HCT116 (cell line): Measurements from ENCODE around the gene DNMT3A. TPM values are rescaled to one million over a fixed set of nuclear protein-coding genes. Genes with fewer than 3 reads are reported as not detected.

Source experiments
- ATAC-seq: fragments of 200-7000 bp; cut with Tn5 transposase; 2 replicates; pipeline ENCODE4 v1.9.1; 2020; ENCODE audit warnings: mild to moderate bottlenecking, moderate library complexity
- BruUV-seq: library from RNA; stranded (reverse); fragments of 400-500 nt; replicated peaks from 2 replicates; lab custom pipeline; 2021; lab: Mats Ljungman, UMichigan
- CTCF ChIA-PET: fragments of 300-600 bp; sonication (Branson Sonifier 250); formaldehyde crosslinking; loops from one replicate; lab custom pipeline; 2021; ENCODE audit warnings: antibody characterized with exemption; lab: Charles Lee
- POLR2A ChIA-PET: fragments of 300-600, 350-600 bp; sonication (Branson Sonifier 250); formaldehyde crosslinking; loops from one replicate; lab custom pipeline; 2021; ENCODE audit warnings: antibody characterized with exemption; lab: Charles Lee
- RAD21 ChIA-PET, 2 experiments: fragments of 300-600 bp; sonication (Branson Sonifier 250); formaldehyde crosslinking; loops; one replicate each; lab custom pipeline; 2023; ENCODE audit warnings: low total read pairs in 2 of 2; ENCODE audit not compliant: uncharacterized antibody in 2 of 2, unreplicated experiment in 2 of 2, low non-redundant PET in 1 of 2; lab: Charles Lee
- DNase-seq: peaks from one replicate; pipeline ENCODE4 v3.0.0-alpha.2; 2010; ENCODE audit warnings: low read depth, low spot score
- H2AFZ ChIP-seq: fragments of 200-600 bp; shearing (Covaris generic), sonication (generic); 2 replicates; pipeline ENCODE4 v1.6.1; 2017; ENCODE audit warnings: low read depth, mixed run types, mixed read lengths, antibody characterized with exemption, low read length; ENCODE audit not compliant: poor library complexity, severe bottlenecking
- H3K27ac ChIP-seq: 2 replicates; pipeline ENCODE4 v1.5.1; 2012; ENCODE audit warnings: low read depth, low read length
- H3K27me3 ChIP-seq: fragments of 200-600 bp; sonication (generic); 2 replicates; pipeline ENCODE4 v1.6.1; 2016; ENCODE audit warnings: mixed run types, low read length, mixed read lengths; ENCODE audit not compliant: insufficient read depth
- H3K36me3 ChIP-seq, 2 experiments: fragments of 200-500 bp in 1 of 2; fragments of 200-600 bp in 1 of 2; sonication (Bioruptor generic) in 1 of 2; sonication (generic) in 1 of 2; 2 replicates each; pipeline versions ENCODE4 v1.5.1 to v1.6.1; 2014 to 2016; ENCODE audit warnings: low read length in 2 of 2, inconsistent platforms in 1 of 2, mixed read lengths in 1 of 2, mixed run types in 1 of 2; ENCODE audit not compliant: insufficient read depth in 2 of 2, control insufficient read depth in 1 of 2
- H3K4me1 ChIP-seq, 2 experiments: fragments of 200-600 bp in 1 of 2; sonication (generic) in 1 of 2; 2 replicates each; pipeline versions ENCODE4 v1.5.1 to v1.6.1; 2012 to 2017; ENCODE audit warnings: low read length in 2 of 2, inconsistent platforms in 1 of 2, mild to moderate bottlenecking in 1 of 2, mixed read lengths in 1 of 2, mixed run types in 1 of 2, moderate library complexity in 1 of 2; ENCODE audit not compliant: insufficient read depth in 2 of 2, control insufficient read depth in 1 of 2
- H3K4me2 ChIP-seq: fragments of 200-600 bp; sonication (generic); 2 replicates; pipeline ENCODE4 v1.6.1; 2017; ENCODE audit warnings: mixed run types, low read length, mixed read lengths
- H3K4me3 ChIP-seq, 2 experiments: fragments of 200-600 bp in 1 of 2; sonication (generic) in 1 of 2; replicated peaks in 1 of 2; 2 replicates each; pipeline ENCODE4 v1.5.1; 2011 to 2016; ENCODE audit warnings: low read length in 2 of 2, control low read depth in 1 of 2, low read depth in 1 of 2, mild to moderate bottlenecking in 1 of 2, mixed read lengths in 1 of 2, mixed run types in 1 of 2
- H3K79me2 ChIP-seq: fragments of 200-600 bp; sonication (generic); 2 replicates; pipeline ENCODE4 v1.6.1; 2017; ENCODE audit warnings: mild to moderate bottlenecking, mixed run types, low read length, moderate library complexity, mixed read lengths; ENCODE audit not compliant: insufficient read depth
- H3K9ac ChIP-seq: fragments of 200-600 bp; sonication (generic); 2 replicates; pipeline ENCODE4 v1.6.1; 2016; ENCODE audit warnings: low read length, mixed read lengths
- H3K9me2 ChIP-seq: fragments of 200-600 bp; sonication (generic), shearing (Covaris generic); 2 replicates; pipeline ENCODE4 v1.6.1; 2017; ENCODE audit warnings: mixed run types, mild to moderate bottlenecking, moderate library complexity; ENCODE audit not compliant: insufficient read depth
- H3K9me3 ChIP-seq, 2 experiments: fragments of 200-500 bp in 1 of 2; fragments of 200-600 bp in 1 of 2; sonication (Bioruptor generic) in 1 of 2; sonication (generic) in 1 of 2; 2 replicates each; pipeline ENCODE4 v1.6.1; 2014 to 2017; ENCODE audit warnings: low read length in 2 of 2, mixed read lengths in 2 of 2, inconsistent platforms in 1 of 2, low read depth in 1 of 2, mild to moderate bottlenecking in 1 of 2, mixed run types in 1 of 2, moderate library complexity in 1 of 2; ENCODE audit not compliant: control insufficient read depth in 1 of 2, insufficient read depth in 1 of 2
- H4K20me1 ChIP-seq: fragments of 200-600 bp; sonication (generic), shearing (Covaris generic); 2 replicates; pipeline ENCODE4 v1.6.1; 2017; ENCODE audit warnings: mixed run types, mild to moderate bottlenecking, moderate library complexity; ENCODE audit not compliant: insufficient read depth
- CBX3 ChIP-seq: IDR thresholded peaks from 2 replicates; pipeline ENCODE4 v1.6.1; 2012; ENCODE audit warnings: low read depth
- EGR1 ChIP-seq: IDR thresholded peaks from 2 replicates; pipeline ENCODE4 v1.6.1; 2012; ENCODE audit warnings: low read depth
- ELF1 ChIP-seq: IDR thresholded peaks from 2 replicates; pipeline ENCODE4 v1.6.1; 2012; ENCODE audit warnings: low read depth, borderline replicate concordance
- EZH2 ChIP-seq: fragments of 200-600 bp; sonication (generic); IDR thresholded peaks from 2 replicates; pipeline ENCODE4 v1.6.1; 2017; ENCODE audit warnings: antibody characterized with exemption, mixed run types
- EZH2phosphoT487 ChIP-seq: fragments of 200-600 bp; IDR thresholded peaks from 2 replicates; pipeline ENCODE4 v1.6.1; 2018; ENCODE audit warnings: antibody characterized with exemption, borderline replicate concordance
- JUND ChIP-seq: IDR thresholded peaks from 2 replicates; pipeline ENCODE4 v1.6.1; 2012
- POLR2A ChIP-seq: IDR thresholded peaks from 2 replicates; pipeline ENCODE4 v1.7.0; 2011; ENCODE audit warnings: borderline replicate concordance; ENCODE audit not compliant: insufficient read depth, insufficient read length; ENCODE audit errors: extremely low read depth
- POLR2AphosphoS5 ChIP-seq: IDR thresholded peaks from 2 replicates; pipeline ENCODE4 v1.6.1; 2011; ENCODE audit warnings: mild to moderate bottlenecking, low read depth, low read length, moderate library complexity
- RAD21 ChIP-seq: IDR thresholded peaks from 2 replicates; pipeline ENCODE4 v1.6.1; 2012; ENCODE audit warnings: low read depth, mild to moderate bottlenecking
- SIN3A ChIP-seq: IDR thresholded peaks from 2 replicates; pipeline ENCODE4 v1.6.1; 2012; ENCODE audit warnings: low read depth
- SP1 ChIP-seq: IDR thresholded peaks from 2 replicates; pipeline ENCODE4 v1.6.1; 2012; ENCODE audit warnings: low read depth
- SRF ChIP-seq: IDR thresholded peaks from 2 replicates; pipeline ENCODE4 v1.6.1; 2012; ENCODE audit warnings: low read depth
- TCF7L2 ChIP-seq: IDR thresholded peaks from 2 replicates; pipeline ENCODE4 v1.7.0; 2011; ENCODE audit warnings: borderline replicate concordance, inconsistent platforms; ENCODE audit not compliant: insufficient read depth, insufficient read length; ENCODE audit errors: extremely low read depth
- YY1 ChIP-seq: IDR thresholded peaks from 2 replicates; pipeline ENCODE4 v1.6.1; 2011; ENCODE audit warnings: low read length, low read depth, moderate library complexity, mild to moderate bottlenecking; ENCODE audit not compliant: insufficient replicate concordance; ENCODE audit errors: extremely low read depth
- ZFX ChIP-seq: fragments of 450-650 bp; IDR thresholded peaks from 2 replicates; pipeline ENCODE4 v1.6.1; 2017
- intact Hi-C: fragments of 100-400 bp; cut with micrococcal nuclease; formaldehyde crosslinking; loops from 2 replicates; pipeline ENCODE4 v1.10.0; 2022
- total RNA-seq: library from RNA; stranded (reverse); gene quantifications from one replicate; pipeline ENCODE4 v1.2.1, GENCODE V29; 2021; ENCODE audit not compliant: unreplicated experiment
- TF ChIP-seq, protein P1 (sequence below): IDR thresholded peaks from 2 replicates; pipeline ENCODE4 v1.6.1; 2012
- TF ChIP-seq, protein P2 (sequence below): IDR thresholded peaks from 2 replicates; pipeline ENCODE4 v1.6.1; 2012; ENCODE audit warnings: low read depth
- TF ChIP-seq, protein P3 (sequence below): IDR thresholded peaks from 2 replicates; pipeline ENCODE4 v1.6.1; 2011; ENCODE audit warnings: mild to moderate bottlenecking, low read length, moderate library complexity; ENCODE audit not compliant: insufficient replicate concordance; ENCODE audit errors: extremely low read depth
- TF ChIP-seq, protein P4 (sequence below), 3 experiments: fragments of 200-600 bp in 1 of 3; sonication (generic) in 1 of 3; IDR thresholded peaks in 2 of 3; conservative IDR thresholded peaks in 1 of 3; 2 replicates each; pipeline ENCODE4 v1.5.1; 2012 to 2017; ENCODE audit warnings: low read depth in 2 of 3, low read length in 2 of 3, antibody characterized with exemption in 1 of 3, borderline replicate concordance in 1 of 3, control low read depth in 1 of 3, mild to moderate bottlenecking in 1 of 3, mixed read lengths in 1 of 3, mixed run types in 1 of 3, moderate library complexity in 1 of 3; ENCODE audit not compliant: insufficient read depth in 1 of 3
- TF ChIP-seq, protein P5 (sequence below): IDR thresholded peaks from 2 replicates; pipeline ENCODE4 v1.6.1; 2012

DNMT3A gene
- total RNA-seq, 1 experiment from 2014 or later = 14.3 TPM

DNA sequence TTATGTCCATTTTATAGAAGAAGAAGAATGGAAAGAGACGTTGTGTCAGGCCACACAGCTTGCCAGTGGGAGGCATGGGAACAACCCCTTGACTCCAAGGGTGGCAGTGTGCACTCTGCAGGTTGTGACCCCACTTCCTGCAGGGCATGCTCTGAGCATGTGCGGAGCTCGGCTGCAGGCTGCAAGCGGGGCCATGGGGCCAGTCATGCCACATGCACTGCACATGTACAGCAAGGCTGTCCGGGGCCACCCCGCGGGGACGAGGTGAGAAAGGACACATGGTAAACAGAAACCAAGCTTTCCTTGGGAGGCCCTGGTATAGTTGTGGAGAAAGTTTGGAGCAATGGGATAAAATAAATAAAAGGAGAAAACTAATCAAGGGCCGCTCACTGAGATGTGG lies 47.4 kb upstream of the DNMT3A start:
- Histone ChIP-seq H3K4me3 (no peak overlapping the region), H4K20me1 (no peaks in the 10 kb centered on the region), H3K4me2 (no peak overlapping the region), H3K9me2 (no peaks in the 10 kb centered on the region), H3K4me1 (no peaks in the 10 kb centered on the region), H3K79me2 (no peaks in the 10 kb centered on the region), H3K9me3 (no peaks in the 10 kb centered on the region), H3K9ac (no peak overlapping the region), H3K27me3 (no peaks in the 10 kb centered on the region), H3K36me3 (no peaks in the 10 kb centered on the region), H3K27ac (no peak overlapping the region), H2AFZ (no peak overlapping the region)
- ATAC-seq = no peak
- ChIA-PET CTCF (no interaction called here), POLR2A (no interaction called here), RAD21 (no interaction called here)
- no peak for DNase-seq
- intact Hi-C loops = no loop called here
- TF ChIP-seq JUND = no peak
- TF ChIP-seq, protein P1, sequence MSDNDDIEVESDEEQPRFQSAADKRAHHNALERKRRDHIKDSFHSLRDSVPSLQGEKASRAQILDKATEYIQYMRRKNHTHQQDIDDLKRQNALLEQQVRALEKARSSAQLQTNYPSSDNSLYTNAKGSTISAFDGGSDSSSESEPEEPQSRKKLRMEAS = no peak
- no peak for TF ChIP-seq CBX3
- TF ChIP-seq, protein P2, sequence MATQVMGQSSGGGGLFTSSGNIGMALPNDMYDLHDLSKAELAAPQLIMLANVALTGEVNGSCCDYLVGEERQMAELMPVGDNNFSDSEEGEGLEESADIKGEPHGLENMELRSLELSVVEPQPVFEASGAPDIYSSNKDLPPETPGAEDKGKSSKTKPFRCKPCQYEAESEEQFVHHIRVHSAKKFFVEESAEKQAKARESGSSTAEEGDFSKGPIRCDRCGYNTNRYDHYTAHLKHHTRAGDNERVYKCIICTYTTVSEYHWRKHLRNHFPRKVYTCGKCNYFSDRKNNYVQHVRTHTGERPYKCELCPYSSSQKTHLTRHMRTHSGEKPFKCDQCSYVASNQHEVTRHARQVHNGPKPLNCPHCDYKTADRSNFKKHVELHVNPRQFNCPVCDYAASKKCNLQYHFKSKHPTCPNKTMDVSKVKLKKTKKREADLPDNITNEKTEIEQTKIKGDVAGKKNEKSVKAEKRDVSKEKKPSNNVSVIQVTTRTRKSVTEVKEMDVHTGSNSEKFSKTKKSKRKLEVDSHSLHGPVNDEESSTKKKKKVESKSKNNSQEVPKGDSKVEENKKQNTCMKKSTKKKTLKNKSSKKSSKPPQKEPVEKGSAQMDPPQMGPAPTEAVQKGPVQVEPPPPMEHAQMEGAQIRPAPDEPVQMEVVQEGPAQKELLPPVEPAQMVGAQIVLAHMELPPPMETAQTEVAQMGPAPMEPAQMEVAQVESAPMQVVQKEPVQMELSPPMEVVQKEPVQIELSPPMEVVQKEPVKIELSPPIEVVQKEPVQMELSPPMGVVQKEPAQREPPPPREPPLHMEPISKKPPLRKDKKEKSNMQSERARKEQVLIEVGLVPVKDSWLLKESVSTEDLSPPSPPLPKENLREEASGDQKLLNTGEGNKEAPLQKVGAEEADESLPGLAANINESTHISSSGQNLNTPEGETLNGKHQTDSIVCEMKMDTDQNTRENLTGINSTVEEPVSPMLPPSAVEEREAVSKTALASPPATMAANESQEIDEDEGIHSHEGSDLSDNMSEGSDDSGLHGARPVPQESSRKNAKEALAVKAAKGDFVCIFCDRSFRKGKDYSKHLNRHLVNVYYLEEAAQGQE = no peak
- TF ChIP-seq TCF7L2 = no peak
- no peak for TF ChIP-seq SP1
- no peak for TF ChIP-seq SIN3A
- TF ChIP-seq POLR2AphosphoS5 = no peak
- TF ChIP-seq EGR1 = no peak
- no peak for TF ChIP-seq RAD21
- TF ChIP-seq, protein P3, sequence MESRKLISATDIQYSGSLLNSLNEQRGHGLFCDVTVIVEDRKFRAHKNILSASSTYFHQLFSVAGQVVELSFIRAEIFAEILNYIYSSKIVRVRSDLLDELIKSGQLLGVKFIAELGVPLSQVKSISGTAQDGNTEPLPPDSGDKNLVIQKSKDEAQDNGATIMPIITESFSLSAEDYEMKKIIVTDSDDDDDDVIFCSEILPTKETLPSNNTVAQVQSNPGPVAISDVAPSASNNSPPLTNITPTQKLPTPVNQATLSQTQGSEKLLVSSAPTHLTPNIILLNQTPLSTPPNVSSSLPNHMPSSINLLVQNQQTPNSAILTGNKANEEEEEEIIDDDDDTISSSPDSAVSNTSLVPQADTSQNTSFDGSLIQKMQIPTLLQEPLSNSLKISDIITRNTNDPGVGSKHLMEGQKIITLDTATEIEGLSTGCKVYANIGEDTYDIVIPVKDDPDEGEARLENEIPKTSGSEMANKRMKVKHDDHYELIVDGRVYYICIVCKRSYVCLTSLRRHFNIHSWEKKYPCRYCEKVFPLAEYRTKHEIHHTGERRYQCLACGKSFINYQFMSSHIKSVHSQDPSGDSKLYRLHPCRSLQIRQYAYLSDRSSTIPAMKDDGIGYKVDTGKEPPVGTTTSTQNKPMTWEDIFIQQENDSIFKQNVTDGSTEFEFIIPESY = no peak
- no peak for TF ChIP-seq SRF
- no peak for TF ChIP-seq EZH2phosphoT487
- TF ChIP-seq, protein P4, sequence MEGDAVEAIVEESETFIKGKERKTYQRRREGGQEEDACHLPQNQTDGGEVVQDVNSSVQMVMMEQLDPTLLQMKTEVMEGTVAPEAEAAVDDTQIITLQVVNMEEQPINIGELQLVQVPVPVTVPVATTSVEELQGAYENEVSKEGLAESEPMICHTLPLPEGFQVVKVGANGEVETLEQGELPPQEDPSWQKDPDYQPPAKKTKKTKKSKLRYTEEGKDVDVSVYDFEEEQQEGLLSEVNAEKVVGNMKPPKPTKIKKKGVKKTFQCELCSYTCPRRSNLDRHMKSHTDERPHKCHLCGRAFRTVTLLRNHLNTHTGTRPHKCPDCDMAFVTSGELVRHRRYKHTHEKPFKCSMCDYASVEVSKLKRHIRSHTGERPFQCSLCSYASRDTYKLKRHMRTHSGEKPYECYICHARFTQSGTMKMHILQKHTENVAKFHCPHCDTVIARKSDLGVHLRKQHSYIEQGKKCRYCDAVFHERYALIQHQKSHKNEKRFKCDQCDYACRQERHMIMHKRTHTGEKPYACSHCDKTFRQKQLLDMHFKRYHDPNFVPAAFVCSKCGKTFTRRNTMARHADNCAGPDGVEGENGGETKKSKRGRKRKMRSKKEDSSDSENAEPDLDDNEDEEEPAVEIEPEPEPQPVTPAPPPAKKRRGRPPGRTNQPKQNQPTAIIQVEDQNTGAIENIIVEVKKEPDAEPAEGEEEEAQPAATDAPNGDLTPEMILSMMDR (IDR thresholded peaks at IDR 0.05 in 2 of 3, conservative IDR thresholded peaks at IDR 0.05 in 1 of 3; ENCODE audit: borderline replicate concordance in 1 of 3, insufficient read depth in 1 of 3, low read depth in 2 of 3, low read length in 2 of 3) = no peak
- no peak for TF ChIP-seq YY1
- no peak for TF ChIP-seq ZFX
- no peak for TF ChIP-seq ELF1
- no peak for TF ChIP-seq POLR2A
- no peak for TF ChIP-seq EZH2
- TF ChIP-seq, protein P5, sequence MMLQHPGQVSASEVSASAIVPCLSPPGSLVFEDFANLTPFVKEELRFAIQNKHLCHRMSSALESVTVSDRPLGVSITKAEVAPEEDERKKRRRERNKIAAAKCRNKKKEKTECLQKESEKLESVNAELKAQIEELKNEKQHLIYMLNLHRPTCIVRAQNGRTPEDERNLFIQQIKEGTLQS = no peak
- BruUV-seq = no TSS peak
